ENCODE data around the gene TMEM108.

Gene TMEM108

DNA sequence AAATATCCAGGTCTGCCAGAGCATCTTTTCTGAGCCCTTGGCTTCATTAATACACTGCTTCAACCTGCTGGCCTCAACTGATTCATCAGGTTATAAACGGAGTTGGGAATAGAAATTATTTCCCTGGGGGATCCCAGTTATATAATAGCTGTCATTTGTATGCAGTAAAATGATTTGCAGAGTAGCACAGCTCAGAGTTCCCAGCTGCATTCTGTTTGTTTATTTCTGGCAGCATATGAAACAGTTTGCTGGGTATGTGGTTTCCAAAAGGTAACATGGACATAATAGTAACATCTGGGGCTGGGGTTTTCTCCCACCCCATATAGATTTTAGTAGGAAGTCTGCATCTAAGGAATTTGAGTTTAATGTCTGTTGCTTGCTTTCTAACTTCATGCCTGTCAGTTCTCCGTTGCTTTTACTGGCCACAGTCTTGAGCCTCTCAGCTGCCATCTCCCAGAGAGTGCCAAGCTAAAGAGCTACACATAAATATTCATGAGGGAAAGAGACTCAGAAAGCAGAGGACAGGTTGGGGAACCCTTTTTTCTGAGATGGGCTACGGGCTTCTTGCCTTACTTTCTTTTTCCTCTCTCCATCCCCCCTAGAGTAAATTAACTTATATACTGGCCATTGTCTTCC lies 124.6 kb downstream of the TMEM108 start:
- DNase-seq (ENCODE audit: low read depth in 2 of 2) = no peak

DNA sequence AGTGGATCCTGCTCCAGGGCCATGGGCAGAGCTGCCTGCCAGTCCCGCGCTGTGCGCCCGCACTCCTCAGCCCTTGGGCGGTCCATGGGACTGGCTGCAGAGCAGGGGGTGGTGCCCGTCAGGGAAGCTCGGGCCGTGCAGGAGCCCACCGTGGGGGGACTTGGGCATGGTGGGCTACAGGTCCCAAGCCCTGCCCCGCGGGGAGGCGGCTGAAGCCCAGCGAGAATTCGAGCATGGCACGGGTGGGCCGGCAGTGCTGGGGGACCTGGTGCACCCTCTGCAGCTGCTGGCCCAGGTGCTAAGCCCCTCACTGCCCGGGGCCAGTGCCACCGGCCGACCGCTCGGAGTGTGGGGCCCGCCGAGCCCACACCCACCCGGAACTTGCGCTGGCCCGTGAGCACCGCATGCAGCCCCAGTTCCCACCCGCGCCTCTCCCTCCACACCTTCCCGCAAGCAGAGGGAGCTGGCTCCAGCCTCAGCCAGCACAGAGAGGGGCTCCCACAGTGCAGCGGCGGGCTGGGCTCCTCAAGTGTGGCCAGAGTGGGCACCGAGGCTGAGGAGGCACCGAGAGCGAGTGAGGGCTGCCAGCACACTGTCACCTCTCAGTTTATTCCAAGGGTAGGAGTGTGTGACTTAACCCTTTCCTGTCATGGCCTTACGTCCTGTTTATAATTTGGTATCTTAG lies 129.3 kb downstream of the TMEM108 start:
- DNase-seq (ENCODE audit: low read depth in 2 of 2) = no peak

DNA sequence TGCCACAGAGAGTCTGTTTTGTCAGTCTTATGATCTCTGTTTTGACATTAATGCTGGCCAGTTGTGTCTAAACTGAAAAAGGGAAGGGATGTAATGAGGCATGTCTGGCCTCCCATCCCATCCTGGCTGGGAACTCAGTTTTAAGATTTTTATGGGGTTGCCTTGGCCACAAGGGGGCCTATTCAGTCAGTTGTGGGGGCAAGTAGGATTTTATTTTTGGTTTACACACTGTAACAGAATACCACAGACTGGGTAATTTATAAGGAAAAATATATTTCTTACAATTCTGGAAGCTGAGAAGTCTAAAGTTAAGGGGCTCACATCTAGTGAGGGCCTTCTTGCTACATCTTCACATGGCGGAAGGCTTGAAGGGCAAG lies 129.8 kb downstream of the TMEM108 start:
- DNase-seq (ENCODE audit: low read depth in 2 of 2) = no peak

DNA sequence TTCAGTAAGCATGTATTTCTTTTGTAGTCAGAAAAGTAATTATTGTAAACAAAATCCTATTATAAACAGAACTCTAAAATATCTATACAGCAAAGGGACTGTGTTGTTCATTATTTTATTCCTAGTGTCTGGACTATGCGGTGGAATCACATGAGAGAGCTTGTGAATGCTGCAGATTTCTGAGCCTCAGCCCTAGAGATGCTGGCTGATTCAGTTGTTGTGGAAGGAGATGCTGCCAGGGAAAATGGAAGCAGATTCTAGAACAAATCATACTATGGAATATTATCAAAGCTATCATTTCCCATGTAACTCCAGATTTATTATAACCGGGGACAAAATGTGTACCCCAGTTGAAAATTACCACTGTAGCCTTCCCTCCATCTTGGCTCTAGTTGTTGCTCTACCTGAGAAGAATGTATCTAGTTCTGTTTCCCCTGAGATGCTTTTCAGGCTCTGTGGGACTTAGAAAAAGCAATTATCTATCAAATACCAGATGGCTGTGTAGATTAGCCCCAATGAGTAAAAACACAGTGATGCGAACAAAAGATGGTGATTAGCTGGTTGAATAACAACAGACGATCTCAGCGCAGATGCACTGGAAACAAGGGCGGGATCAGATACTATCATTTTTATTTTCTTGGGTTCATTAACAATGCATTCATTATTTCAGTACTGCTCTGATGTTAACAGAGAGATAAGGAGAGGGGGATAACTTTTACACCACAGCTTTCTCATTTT lies 131.3 kb downstream of the TMEM108 start:
- DNase-seq (ENCODE audit: low read depth in 2 of 2) = no peak

DNA sequence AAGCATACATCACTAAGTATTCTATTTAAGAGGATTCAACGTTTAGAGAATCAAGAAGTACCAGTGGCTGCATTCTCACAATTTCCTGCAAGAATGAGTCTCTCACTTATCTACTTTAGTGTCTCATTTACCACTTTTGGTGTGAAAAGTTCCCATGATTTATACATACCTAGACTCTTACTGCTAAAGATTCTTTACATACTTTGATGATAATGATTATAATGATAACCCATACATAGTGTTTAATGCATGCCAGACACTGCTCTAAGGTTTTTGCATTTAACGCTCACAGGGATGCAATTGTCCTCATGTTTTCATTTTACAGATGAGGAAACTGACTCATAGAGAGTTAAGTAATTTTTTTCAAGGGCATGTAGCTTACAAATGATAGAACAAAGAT lies 133.6 kb downstream of the TMEM108 start:
- DNase-seq (ENCODE audit: low read depth in 2 of 2) = no peak

DNA sequence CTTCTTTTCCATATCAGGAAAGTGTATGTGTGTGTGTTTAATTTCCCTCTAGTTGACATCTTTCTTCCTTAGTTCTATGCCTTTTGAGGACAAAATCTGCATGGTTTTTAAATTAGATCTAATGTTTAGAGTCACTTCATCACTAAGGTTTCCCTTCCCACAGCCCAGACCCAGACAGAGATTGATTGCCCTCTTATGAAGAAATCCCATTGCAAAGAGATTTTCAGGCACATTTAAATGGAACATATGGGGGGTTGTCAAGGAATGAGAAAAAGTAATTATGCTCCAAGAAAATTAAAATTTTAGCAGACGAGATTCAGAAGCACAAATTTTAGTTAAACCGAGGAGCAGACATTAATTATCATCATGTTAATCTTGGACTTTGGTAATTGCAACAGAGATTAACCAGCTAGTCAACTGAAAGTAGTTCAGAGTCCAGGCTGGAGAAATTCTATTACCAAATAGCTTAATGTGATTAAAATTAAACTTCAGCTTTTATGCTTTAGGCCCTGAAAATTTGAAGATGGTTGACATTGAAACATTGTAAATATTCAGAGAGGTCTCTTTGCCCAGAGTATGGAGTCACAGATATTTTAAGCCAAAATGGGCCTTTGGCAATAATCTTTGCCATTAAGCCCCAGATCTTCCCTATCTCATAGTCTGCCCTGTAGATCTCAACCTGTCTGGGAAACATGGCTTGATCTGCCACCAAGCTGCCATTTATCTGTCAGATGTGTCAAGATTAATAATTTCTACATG lies 143.4 kb downstream of the TMEM108 start:
- DNase-seq (ENCODE audit: low read depth in 2 of 2) = no peak

DNA sequence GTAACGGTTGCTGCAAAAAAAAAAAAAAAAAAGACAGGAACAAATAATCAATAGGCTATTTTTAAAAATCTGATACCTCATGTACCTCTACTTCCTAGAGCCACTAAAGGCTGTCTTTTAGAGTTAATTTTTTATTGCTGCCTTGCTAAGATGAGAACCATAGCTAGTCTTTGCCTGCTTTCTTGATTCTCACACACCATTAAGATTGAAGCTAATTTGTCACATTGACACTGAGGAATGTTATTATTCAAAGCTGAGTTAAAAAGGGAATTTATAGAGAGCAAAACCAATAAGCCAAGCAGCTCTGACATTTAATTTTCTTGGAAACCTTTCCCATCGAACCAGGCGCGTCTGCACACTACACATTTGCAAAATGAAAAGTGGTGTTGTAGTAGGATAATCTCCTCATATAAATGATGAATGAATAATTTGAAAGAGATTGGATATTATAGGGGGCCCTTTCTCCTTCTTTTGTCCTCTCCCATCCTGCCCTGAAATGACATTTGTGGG lies 149.7 kb downstream of the TMEM108 start:
- no peak for DNase-seq (ENCODE audit: low read depth in 2 of 2)

DNA sequence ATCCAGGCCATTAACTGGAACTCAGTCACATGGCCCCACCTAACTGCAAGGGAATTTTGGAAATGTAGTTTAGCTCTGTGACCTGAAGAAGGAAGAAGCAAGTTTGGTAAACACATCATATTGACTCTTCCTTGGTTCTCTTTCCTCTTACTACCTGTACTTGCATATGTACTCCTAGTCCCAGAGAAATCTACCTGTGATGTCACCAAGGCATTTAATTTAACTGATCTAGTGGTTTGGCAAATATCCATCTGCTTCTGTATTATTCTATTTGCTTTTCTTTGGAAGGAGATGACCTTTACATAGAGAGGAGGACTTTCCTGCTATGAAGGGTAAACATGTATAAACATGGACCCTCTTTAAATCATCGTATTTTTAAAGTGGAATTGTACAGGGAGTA lies 150.8 kb downstream of the TMEM108 start:
- no peak for DNase-seq (ENCODE audit: low read depth in 2 of 2)

DNA sequence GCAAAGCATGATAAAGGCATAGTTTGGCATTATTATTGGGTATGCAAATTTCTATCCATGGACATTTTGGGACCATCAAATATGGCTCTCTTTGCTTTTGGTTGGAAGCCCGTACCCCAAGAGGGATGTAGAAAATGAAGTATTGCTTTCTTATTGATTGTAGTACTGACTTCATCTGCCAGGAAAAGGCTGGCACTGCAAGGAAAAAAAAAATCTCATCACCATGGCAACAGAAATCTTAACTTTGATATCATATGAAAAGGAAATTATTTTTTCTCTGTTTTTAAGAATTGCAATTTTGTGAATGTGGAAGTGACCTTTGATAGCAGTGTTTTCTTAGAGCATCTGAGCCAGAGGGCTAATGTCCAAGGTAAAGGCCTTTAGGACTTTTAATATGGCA lies 151.7 kb downstream of the TMEM108 start:
- DNase-seq (ENCODE audit: low read depth in 2 of 2) = no peak

DNA sequence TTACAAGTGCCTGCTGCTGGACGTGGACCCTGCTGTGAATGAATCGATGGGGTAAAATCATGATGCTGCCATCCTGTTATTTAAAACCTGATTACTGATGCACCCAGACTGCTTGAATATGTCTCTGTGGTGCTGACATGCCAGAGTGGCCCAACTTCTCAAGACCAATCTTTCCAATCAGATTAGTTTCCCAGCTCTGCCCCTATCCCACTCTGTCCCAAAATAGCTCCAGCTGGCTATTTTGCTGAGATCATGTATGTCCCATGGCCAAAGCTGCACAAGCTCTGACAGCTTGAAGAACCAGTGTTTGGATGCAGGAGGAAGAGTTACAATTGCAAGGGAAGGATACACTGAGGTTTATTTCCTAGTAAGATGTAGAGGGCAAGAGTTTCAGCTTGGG lies 153.6 kb downstream of the TMEM108 start:
- no peak for DNase-seq (ENCODE audit: low read depth in 2 of 2)

DNA sequence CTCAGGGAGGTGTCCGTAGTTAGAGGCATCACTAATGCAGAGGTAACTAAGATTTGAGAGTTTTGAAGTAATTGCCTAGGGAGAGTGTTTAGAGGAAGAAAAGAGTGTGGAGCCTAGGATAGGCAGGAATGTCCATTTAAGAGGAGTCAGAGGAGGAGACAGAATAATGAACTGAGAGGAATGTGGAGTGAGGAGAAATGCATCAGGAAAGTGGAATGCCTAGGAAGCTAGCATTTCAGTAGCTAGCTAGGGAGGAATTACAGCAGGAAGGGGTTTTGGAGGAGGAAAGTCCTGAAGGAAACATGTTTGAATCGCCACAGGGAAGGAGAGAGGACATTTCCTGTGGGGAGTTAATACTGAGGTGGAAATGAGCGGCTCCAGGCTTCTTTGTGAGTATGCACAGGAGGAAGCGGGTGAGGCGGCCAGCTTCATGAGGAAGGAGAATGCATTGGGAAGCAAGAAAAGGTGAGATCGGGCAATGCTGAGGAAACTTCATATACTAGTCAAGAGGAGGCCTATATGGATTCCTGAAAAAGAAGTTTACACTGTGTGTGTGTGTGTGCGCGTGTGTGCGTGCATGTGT lies 154.3 kb downstream of the TMEM108 start:
- DNase-seq (ENCODE audit: low read depth in 2 of 2) = no peak

DNA sequence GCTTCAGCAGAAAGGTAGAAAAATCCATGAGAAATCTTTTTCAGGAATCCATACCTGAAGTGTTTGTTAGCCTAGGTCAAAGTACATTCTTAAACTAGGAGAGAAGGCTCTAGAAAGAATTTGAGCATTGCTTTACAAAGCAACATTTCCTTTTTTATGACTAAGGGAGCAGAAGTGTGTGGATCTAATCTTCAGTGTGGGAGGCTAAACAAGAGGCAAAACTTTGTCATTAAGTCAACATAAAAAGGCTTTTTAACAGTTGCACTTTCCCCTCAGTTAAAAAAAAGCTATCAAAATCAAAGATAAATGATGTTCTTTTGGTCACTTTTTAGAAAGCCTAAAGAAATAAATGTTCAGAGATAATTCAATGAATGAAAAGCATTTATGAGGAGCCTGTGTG lies 154.8 kb downstream of the TMEM108 start:
- DNase-seq (ENCODE audit: low read depth in 2 of 2) = no peak

DNA sequence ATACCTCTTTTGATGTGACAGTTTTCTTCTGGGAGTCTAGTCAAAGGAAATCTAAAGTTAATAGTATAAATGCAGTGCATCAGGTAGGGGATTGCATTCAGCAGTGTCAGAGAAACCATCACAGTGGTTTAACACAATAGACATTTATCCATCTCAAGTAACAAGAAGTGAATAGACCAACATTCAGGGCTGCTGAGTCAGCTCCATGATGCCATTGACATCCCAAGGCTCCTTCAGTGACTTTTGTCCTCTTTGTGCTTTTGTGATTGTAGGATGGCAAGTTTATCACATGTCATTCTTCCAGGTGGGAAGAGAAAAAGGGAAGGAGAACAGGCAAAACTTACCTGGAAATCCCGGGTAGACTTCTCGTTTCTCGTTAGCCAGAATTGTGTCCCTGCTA lies 158.3 kb downstream of the TMEM108 start:
- no peak for DNase-seq (ENCODE audit: low read depth in 2 of 2)

DNA sequence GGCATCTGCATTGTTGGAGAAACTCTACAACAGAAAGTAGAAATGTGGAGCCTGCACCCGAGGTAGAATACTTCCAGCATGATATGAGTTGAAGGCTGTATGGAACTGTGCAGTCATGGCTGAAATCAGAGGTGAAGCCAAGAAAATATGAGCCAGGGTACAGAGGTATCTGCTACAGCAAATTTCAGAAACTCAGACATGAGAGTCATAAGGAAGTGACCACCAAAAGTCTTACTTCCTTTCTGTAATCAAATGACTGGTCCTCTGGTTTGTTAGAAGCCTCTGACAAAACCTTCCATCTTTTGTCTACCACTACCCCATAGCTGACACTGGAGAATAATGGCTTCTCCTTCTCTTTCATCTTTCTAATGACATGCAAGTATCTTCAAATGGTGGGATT lies 159.4 kb downstream of the TMEM108 start:
- no peak for DNase-seq (ENCODE audit: low read depth in 2 of 2)

DNA sequence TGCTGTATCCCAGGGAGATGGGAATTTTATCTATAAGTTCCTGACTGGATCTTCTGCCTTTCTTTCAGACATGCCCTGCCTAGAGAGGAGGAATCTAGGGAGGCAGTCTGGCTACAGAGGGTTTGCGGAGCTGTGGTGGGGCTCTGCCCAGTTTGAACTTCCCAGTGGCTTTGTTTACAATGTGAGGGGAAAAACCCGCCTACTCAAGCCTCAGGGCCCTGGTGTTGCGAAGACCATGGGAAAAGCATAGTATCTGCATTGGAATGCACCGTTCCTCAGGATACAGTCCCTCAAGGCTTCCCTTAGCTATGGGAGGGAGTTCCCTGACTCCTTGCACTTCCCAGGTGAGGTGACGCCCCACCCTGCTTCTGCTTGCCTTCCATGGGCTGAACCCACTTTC lies 168.7 kb downstream of the TMEM108 start:
- no peak for DNase-seq (ENCODE audit: low read depth in 2 of 2)

DNA sequence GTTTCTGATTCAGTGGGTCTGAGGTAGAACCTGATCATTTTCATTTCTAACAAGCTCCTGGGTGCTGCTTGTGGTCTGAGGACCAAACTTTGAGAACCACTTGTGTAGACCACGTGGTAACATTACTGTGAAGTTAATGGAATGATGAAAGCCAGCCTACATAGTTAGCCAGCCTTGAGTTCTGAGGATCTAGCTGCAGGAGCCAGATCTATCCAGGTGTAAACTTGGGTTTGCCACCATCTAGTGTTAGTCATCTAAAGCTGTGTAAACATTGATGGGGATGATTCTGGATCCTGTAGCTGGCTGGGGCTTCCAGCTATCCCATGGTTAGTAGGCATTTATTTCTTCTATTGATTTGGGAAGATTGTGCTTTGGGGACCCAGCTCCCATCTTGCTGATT lies 170.0 kb downstream of the TMEM108 start:
- no peak for DNase-seq (ENCODE audit: low read depth in 2 of 2)

DNA sequence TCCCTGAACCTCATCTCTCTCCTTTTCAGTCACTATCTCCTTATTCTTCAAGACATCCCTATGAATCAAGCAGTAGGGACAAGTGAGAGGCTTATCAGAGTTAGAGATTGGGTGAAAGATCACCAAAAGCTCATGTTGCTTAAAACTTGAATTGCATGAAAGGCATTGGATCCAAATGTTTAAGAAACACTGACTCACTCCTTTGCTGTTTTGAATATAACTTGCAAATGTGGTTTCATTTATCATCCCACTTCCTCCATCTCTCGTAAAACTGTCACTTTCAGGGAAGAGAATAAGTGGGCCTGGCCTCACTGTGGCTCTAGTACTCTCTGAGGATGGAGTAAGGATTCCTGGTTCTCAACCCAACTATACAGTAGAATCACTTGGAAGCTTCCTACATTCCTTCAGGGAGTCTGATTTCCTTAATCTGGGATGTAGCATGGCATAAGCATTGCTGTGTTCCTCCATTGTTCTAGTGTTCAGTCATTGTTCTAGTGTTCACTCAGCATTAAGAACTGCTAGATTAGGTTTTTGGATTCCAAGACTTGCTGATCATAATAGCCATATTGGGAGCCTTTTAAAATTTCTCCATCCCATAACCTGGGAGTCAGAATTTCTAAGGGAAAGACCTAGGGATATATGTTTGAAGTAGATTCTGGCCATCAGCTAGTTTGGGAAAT lies 171.8 kb downstream of the TMEM108 start:
- DNase-seq (ENCODE audit: low read depth in 2 of 2) = no peak

DNA sequence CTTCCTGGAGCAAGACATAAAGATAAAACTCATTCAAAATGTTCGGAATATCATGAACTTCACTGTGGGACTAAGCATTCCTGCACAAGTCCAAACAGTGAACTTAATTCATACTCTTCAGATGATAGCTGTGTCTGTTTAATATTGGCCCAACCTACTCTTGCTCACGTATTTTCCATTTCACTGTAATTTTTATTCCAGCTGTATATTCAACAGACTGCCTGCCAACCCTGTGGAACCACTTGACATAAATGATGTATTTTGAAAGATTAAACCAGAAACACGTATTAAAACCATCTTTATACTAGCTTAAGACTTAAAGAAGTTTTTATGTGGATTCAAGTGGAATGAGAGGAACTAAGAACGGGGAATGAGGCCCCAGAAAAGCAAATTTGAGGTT lies 172.5 kb downstream of the TMEM108 start:
- DNase-seq (ENCODE audit: low read depth in 2 of 2) = no peak

DNA sequence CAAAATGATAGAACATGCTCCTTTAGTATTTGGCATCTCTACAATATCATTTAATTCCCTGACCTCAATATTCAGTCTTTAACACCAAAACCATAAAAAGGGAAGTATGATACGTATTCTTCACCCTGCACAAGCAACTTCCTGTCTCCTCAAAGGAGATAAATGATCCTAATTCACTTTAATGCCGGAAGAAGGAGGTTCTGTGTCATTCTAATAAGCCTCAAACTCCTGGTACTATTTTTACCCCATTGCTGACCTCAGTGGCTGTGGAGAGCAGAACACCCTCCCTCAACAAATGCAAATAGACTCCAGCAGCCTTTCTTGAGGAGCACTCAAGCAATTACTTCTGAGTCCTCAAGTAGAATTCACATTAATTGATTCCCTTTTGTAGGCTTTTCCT lies 173.3 kb downstream of the TMEM108 start:
- DNase-seq (ENCODE audit: low read depth in 2 of 2) = no peak

DNA sequence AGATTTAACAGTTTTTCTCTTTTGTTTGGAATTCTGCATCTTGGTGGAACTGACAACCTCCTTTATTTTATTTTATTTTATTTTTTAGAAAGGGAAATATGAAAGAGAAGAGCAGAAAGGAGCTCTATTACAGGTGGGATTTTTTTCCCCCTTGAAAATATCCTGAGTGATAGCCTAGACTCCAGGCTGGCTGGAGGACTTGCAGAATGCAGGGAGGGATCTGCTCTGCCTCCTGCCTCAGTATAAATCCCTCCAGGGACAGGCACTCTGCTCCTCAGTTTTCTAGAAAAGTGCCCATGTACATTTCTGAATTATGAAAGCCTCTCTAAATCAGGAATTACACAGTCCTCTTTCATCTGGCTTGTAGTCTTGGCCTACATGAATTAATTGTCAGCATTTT lies 173.7 kb downstream of the TMEM108 start:
- DNase-seq (ENCODE audit: low read depth in 2 of 2) = no peak

DNA sequence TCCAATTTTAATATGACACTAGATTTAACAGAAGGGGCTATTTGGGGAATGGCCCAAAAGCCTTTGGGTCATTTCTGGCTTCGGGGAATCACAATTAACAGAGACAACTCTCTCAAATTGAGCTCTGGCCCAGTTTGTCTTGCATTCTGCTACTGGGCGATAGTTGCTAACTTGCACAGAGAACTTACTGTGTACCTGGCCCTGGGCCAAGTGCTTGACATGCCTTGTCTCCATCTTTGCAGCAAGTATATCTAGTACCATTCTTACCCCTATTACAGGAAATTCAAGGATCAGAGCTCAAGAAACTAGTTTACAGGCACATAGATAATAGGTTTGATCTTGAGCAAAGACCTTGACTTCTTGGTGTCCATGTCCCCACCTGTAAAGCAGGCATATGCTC lies 175.7 kb downstream of the TMEM108 start:
- no peak for DNase-seq (ENCODE audit: low read depth in 2 of 2)
